Measurements from ENCODE around the gene ALDH7A1.
"Not testable (repeated sequence)": the region's sequence is repeated elsewhere in the genome, so short reads cannot be mapped to it uniquely, and the experiment has no call there.

ALDH7A1 gene

GRCh38 chr5:126631920-126632319, 36.9 kb upstream of the ALDH7A1 start:
- no peak for DNase-seq (ENCODE audit: extremely low spot score)
- CTCF ChIA-PET, result interaction anchor here (1.0 kb wide), 1 partner anchor 16 kb away, joined by 3 read pairs; no protein-coding TSS in a partner anchor
- POLR2A ChIA-PET, result no interaction called here
- no peak for TF ChIP-seq CTCF (IDR thresholded peaks at IDR 0.05; ENCODE audit: control extremely low read depth, extremely low read depth, low read depth, missing control alignments)

- TF ChIP-seq CTCF (IDR thresholded peaks at IDR 0.05; ENCODE audit: control extremely low read depth, extremely low read depth, low read depth, missing control alignments), result no peak
- CTCF ChIA-PET, result interaction anchor here (1.0 kb wide), 1 partner anchor 13 kb away, joined by 3 read pairs; no protein-coding TSS in a partner anchor
- no peak for DNase-seq (ENCODE audit: extremely low spot score)
- POLR2A ChIA-PET, result no interaction called here
Observed at GRCh38 chr5:126628102-126628501, 33.1 kb upstream of the ALDH7A1 start.

DNA sequence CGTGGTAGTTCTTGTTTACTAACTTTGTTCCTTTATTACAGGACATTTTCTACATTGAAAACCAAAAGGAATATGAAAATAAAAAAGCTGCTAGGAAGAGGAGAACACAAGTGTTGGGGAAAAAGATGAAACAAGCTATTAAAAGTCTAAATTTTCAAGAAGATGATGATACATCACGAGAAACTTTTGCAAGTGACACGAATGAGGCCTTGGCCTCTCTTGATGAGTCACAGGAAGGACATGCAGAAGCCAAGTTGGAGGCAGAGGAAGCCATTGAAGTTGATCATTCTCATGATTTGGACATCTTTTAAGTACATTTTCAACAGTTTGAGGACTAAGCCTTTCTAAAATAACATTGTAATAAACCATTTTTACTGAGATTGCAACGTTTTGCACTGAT, 29.5 kb upstream of the ALDH7A1 start:
- CTCF ChIA-PET, result no interaction called here
- POLR2A ChIA-PET, result no interaction called here
- no peak for DNase-seq (ENCODE audit: extremely low spot score)
- no peak for TF ChIP-seq CTCF (IDR thresholded peaks at IDR 0.05; ENCODE audit: control extremely low read depth, extremely low read depth, low read depth, missing control alignments)

DNA sequence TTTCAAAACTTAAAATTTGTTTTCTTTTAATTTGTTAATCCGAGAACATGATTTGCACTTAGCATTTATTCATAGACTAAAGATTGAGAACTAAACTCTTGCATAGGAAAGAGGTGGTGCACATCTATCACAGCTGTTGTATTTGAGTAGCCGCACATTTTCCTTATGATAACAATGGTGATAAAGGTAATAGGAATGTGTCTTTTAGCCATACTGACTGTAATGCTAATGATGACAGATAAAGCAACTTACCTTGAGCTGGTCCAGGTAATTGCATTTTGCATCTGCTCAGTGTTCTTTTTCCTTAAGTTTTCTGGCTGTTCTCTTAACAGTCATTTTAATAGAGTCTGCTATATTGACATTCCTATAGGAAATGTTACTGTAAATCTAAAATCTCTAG, 24.8 kb upstream of the ALDH7A1 start:
- POLR2A ChIA-PET, result no interaction called here

GRCh38 chr5:126617603-126618002, 22.6 kb upstream of the ALDH7A1 start:
- DNase-seq (ENCODE audit: extremely low spot score); POLR2A ChIA-PET; CTCF ChIA-PET: not testable (repeated sequence)

More for the DNA sequence above, 24.8 kb upstream of the ALDH7A1 start:
- CTCF ChIA-PET, result no interaction called here
- no peak for TF ChIP-seq CTCF (IDR thresholded peaks at IDR 0.05; ENCODE audit: control extremely low read depth, extremely low read depth, low read depth, missing control alignments)
- DNase-seq (ENCODE audit: extremely low spot score), result no peak

- ChIA-PET CTCF (no interaction called here), POLR2A (interaction anchor here (0.6 to 0.7 kb wide), 4 partner anchors 83 to 257 kb away, joined by 3 to 5 read pairs (median 4); no protein-coding TSS in a partner anchor)
- no peak for TF ChIP-seq CTCF (IDR thresholded peaks at IDR 0.05; ENCODE audit: control extremely low read depth, extremely low read depth, low read depth, missing control alignments)
- peak; percentile 47 for DNase-seq (ENCODE audit: extremely low spot score)
Observed at GRCh38 chr5:126615286-126615685, 20.3 kb upstream of the ALDH7A1 start.

DNA sequence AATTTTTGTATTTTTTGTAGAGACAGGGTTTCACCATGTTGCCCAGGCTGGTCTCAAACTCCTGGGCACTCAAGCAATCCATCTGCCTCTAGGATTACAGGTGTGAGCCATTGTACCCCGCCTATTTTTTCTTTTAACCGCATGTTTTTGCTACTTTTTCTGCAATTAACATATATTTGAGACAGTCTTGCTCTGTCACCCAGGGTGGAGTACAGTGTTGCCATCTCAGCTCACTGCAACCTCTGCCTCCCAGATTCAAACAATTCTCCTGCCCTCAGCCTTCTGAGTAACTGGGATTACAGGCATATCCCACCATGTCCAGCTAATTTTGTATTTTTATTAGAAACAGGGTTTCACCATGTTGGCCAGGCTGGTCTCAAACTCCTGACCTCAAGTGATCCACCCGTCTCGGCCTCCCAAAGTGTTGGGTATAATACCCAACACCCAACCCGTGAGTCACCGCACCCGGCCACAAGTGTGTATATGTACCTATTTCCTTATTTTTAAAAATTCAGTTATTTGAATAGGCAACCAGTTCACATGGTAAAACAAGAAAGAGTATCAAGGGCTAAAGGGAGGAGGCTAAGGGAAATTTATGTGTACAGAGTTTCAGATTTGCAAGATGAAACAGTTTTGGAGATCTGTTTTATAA, 19.0 kb upstream of the ALDH7A1 start:
- ChIA-PET POLR2A (no interaction called here), CTCF (interaction anchor here (1.3 kb wide), 1 partner anchor 13 kb away, joined by 4 read pairs; the partner anchor contains the start of gene PHAX)
- DNase-seq (ENCODE audit: extremely low spot score), result no peak
- no peak for TF ChIP-seq CTCF (IDR thresholded peaks at IDR 0.05; ENCODE audit: control extremely low read depth, extremely low read depth, low read depth, missing control alignments)

Data from GM10248 (cell line).